Embryonic facial prominence (tissue), 1 donor: Measurements from ENCODE around the gene RBL1.
"Not testable (repeated sequence)": the region's sequence is repeated elsewhere in the genome, so short reads cannot be mapped to it uniquely, and the experiment has no call there.

Experiments
- DNase-seq: peaks from one replicate; pipeline ENCODE4 v3.0.0-alpha.2; 2016; ENCODE audit errors: extremely low spot score

Gene RBL1

DNA sequence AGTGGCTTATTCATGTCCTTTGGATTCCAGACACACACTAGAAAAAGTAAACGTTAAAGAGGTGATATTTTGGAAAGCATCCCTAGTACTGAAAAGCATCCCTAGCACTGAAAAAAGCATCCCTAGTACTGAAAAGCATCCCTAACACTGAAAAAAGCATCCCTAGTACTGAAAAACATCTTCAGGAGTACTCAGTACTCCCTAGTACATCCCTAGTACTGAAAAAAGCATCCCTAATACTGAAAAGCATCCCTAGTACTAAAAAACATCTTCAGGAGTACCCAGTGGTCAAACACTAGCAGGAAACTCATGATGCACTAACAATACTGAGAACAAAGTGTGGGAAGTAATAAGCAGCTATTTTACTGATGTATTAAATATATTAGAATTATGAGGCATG is 98.7 kb downstream of the RBL1 start:
- DNase-seq, result peak; percentile 51

DNA sequence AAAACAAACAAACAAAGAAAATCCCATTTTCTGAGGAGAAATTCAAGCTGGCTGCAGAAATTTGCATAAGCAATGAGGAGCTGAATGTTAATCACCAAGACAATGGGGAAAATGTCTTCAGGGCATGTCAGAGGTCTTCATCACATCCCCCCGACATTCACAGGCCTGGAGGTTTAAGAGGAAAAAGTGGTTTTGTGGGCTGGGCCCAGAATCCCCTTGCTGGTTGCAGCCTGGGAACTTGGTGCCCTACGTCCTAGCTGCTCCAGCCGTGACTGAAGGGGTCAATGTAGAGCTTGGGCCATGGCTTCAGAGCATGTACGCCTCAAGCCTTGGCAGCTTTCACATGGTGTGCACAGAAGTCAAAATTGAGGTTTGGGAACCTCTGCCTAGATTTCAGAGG is 101.6 kb downstream of the RBL1 start:
- DNase-seq, result not testable (repeated sequence)

DNA sequence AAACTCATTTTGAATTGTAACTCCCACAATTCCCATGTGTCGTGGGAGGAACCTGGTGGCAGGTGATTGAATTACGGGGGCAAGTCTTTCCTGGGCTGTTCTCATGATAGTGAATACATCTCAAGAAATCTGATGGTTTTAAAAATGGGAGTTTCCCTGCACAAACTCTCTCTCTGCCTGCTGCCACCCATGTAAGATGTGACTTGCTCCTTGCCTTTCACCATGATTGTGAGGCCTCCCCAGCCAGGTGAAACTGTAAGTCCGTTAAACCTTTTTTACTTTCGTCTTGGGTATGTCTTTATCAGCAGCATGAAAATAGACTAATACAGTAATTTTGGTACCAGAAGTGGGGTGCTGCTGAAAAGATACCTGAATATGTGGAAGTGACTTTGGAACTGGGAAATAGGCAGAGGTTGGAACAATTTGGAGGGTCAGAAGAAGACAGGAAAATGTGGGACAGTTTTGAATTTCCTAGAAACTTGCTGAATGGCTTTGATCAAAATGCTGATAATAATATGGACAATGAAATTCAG is 102.9 kb downstream of the RBL1 start:
- DNase-seq, result no peak

DNA sequence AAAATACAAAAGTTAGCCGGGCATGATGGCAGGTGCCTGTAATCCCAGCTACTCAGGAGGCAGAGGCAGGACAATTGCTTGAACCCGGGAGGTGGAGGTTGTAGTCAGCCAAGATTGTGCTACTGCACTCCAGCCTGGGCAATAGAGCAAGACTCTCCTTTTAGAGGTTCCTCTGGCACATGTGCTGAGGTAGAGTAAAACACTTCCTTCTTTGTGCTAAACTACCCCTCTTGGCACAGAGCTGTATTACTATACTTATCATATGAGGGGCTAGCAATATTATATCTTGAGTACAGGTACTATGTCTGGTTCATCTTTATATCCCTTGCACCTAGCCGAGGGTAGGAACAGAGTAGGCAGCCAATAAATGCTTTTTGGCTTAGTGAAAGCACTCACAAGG is 104.1 kb downstream of the RBL1 start:
- no peak for DNase-seq

DNA sequence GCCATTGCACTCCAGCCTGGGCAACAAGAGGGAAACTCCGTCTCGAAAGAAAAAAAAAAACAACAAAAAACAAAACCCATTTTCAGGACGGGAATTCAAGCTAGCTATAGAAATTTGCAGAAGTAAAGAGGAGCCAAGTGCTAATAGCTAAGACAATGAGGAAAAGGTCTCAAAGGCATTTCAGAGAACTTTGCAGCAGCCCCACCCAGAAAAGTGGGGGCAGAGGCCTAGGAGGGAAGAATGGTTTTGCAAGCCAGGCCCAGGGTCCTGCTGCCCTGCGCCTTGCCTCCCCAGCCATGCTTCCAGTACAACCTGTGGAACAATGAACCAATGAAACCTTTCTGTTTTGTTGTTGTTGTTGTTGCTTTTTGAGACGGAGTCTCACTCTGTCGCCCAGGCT is 106.0 kb downstream of the RBL1 start:
- DNase-seq, result no peak

DNA sequence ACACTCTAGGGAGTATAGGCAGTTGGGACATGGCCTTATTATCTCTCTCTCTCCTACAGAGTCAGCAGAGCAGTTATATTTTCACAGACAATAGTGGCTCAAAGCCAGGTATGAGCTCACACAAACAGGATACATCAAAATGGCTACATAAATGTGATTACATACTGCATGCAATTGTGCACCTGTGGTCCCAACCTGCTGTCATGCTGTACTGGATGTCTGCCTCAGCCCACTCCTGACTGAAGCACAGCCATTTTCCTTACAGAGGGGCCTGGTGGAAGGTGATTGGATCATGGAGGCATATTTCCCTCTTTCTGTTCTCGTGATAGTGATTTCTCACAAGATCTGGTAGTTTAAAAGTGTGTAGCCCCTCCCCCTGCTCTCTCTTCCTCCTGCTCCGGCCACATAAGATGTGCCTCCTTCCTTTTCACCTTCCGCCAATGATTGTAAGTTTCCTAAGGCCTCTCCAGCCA is 107.3 kb downstream of the RBL1 start:
- DNase-seq, result no peak

DNA sequence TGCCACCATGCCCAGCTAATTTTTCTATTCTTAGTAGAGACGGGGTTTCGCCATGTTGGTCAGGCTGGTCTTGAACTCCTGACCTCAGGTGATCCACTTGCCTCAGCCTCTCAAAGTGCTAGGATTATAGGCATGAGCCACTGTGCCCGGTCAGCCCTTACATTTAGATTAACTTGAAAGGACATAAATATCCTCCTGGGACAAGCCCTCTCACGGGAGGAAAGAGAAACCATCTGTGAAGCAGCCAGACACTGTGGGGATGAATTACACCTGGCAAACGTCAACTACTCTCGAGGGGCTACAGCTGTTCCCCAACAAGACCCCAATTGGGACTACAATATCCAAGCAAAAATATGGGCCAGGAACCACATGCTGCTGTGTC is 111.5 kb downstream of the RBL1 start:
- DNase-seq, result no peak

DNA sequence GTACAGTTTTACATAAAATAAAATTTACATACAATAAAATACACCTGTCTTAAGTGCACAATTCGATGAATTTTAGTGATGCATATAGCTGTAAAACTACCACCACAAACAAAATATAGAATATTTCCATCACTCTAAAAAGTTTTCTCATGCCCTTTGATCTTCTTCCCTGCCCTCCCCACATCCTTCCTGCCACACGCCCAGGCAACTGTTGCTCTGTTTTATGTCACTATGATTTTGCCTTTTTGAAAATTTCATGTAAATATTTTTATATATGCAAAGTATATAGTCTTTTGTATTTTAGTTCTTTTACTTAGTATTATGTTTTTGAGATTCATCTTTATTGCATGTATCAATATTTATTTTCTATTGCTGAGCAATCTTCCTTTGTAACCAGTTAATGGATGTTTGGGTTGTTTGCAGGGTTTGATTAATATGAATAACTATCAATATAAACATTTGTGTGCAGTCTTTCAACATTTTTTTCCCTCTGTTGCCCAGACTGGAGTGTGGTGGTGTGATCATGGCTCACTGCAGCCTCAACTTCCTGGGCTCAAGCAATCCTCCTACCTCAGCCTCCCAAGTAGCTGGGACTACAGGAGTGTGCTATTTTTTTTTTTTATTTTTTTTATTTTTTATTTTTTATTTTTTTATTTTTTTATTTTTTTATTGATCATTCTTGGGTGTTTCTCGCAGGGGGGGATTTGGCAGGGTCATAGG is 120.5 kb downstream of the RBL1 start:
- DNase-seq, result no peak

DNA sequence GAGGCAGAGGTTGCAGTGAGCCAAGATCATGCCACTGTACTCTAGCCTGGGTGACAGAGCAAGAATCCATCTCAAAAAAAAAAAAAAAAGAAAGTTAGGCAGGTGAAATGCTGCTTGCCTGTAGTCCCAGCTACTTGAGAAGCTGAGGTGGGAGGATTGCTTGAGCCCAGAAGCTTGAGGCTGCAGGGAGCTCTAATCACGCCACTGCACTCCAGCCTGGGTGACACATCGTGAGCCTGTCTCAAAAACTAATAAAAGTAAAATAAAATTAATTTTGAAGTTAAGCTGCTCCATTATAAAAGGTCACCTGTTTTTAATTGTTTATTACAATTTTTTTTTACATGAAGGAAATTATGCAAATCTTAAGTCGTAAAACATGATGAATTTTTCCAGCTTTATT is 121.1 kb downstream of the RBL1 start:
- no peak for DNase-seq

DNA sequence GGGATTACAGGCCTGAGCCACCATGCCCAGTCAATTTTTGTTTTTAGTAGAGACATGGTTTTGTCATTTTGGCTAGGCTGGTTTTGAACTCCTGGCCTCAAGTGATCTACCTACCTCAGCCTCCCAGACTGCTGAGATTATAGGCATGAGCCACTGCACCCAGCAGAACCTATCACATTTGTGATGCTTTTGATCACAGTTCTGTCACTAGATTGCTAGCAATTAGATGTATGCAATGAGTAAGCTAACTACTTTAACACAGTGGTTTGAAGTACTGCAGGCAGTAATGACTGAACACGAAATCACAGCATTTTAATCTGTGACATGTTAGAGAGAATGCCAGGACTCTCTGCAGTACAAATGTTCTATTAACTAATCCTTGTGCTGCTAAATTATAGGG is 124.7 kb downstream of the RBL1 start:
- DNase-seq, result no peak

DNA sequence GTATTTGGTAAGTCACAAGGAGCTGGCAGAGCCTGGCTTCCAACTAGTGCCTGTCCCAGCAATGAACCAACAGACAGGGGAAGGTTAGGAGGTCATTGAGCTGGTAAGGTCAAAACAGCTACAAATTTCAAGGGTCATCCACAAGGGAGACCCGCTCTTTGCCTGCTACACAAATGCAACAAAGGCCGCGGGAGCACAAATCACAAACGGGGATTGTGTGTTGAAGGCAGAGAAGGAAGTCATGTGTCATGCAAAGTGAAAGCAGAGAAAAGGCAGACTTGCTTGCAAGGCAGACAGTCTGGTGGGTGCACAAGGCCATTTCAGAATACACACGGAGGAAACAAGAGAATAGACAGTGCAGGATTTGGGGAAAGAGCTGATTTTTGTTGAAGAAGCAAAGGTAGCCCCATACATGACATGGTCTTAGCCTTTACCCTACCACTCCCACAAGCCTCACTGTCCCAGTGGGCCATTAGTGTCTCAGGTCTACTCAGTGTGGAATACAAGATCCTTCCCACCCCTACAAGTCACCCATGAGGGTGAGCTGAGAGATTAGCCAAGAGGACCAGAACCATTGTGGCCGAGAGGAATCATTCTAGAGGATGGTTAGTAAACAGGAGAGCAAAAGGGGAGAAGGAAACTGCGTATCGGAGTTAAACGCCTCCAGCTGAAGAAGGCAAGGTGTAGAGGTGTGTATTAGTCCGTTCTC is 126.2 kb downstream of the RBL1 start:
- no peak for DNase-seq

DNA sequence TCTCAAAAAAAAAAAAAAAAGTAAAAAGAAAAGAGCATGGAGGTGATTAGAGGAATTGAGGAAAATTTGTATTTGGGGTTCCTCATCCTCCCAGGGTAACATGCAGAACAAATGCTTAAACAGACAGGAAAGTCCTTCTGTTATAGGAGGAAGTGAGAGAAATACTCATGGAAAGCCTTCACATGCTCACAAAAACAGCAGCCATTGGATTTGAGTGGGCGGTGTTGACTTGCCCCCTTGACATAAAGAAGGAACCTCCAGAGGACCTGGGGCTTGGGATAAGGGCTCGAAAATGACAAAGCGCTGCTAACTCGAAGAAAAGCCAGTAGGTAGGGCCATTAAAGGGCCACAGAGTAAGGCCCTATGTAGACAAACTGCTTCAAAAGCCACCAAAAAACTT is 126.7 kb downstream of the RBL1 start:
- DNase-seq, result no peak

DNA sequence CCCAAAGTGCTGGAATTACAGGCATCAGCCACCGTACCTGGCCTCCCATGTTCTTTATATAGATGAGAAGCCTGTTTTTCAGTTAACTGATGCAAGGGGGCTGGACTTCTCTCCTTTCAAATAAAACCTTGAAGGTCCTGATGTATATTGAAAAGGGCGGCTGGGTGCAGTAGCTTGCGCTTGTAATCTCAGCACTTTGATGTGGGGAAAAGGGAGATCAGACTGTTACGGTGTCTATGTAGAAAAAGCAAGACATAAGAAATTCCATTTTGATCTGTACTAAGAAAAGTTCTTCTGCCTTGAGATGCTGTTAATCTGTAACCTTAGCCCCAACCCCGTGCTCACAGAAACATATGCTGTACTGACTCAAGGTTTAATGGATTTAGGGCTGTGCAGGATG is 128.2 kb downstream of the RBL1 start:
- no peak for DNase-seq

DNA sequence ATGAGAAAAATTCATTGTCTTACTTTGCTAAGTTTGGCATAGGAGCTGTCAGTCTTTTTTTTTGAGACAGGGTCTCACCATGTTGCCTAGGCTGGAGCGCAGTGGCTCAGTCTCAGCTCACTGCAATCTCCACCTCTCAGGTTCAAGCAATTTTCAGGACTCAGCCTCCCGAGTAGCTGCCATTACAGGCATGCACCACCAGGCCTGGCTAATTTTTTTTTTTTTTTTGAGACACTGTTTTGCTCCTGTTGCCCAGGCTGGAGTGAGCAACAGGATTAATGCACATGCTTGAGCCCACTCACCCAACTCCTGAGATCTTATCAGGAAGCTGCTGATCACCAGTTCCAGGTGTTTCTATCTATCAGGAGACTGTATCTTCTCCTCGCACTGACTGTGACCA is 128.8 kb downstream of the RBL1 start:
- DNase-seq, result not testable (repeated sequence)

DNA sequence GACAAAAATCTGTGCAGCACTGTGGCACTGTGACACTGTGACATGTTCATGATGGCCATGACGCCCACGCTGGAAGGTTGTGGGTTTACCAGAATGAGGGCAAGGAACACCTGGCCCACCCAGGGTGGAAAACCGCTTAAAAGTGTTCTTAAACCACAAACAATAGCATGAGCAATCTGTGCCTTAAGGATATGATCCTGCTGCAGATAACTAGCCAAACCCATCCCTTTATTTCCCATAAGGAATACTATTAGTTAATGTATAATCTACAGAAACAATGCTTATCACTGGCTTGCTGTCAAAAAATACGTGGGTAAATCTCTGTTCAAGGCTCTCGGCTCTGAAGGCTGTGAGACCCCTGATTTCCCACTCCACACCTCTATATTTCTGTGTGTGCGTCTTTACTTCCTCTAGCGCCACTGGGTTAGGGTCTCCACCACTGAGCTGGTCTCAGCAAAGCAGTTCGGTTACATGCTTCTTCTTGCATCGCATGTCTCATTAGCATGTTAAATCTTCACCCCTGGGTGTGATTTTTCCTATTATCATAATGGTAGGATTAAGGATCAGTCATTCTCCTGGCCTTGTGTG is 133.3 kb downstream of the RBL1 start:
- DNase-seq, result not testable (repeated sequence)

DNA sequence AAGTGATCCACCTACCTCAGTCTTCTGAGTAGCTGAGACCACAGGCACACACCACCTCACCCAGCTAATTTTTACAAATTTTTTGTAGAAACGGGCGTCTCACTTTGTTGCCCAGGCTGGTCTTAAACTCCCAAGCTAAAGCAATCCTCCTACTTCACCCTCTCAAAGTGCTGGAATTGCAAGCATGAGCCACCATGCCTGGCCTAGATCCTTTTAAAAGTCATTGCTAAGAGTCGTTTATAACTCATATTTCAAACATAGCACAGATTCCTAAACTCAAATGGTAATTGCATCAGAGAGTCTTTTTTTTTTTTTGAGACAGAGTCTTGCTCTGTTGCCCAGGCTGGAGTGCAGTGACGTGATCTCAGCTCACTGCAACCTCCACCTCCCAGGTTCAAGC is 136.6 kb downstream of the RBL1 start:
- no peak for DNase-seq

DNA sequence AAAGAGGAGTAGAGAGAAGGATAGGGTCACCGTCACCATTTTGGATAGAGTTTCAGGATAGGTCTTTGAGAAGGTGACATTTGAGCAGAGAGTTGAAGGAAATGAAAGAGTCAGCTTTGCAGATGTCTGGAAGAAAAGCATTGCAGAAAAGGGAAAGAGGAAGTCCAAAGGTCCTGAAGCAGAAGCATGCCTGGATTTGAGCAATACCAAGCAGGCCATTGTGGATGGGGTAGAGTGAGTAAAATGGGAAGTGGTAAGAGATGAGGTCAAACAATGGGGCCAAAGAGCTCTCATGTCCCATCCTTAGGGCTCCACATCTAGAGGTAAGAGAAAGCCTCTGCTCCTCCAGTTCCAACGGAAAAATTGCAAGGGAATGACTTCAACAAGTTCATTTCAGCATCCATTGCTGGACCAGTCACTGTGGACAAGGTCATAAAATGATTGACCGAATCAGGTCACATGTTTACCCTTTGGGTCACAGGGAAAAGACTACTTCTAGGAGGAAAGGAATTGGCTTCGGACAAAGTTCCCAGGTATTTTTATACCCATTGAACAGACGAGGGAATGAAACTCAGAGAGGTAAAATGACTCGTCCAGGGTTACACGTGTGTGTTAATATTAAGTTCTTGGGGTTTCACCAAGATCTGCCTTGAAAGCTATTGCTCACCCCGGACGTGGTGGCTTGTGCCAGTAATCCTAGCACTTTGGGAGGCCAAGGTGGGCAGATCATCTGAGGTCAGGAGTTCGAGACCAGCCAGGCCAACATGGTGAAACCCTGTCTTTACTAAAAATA is 137.7 kb downstream of the RBL1 start:
- no peak for DNase-seq

DNA sequence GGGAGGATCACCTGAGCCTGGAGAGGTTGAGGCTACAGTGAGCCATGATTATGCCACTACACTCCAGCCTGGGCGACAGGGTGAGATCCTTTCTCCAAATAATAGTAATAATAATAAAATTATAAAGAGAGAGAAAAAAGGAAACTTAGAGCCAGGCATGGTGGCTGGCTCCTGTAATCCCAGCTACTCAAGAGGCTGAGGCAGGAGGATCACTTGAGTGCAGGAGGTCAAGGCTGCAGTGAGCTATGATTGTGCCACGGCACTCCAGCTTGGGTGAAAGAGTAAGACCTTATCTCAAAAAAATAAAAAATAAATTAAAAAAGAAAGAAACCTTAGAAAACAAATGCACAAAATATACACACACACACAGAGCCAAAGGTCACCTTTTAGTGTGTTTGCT is 139.1 kb downstream of the RBL1 start:
- DNase-seq, result no peak

DNA sequence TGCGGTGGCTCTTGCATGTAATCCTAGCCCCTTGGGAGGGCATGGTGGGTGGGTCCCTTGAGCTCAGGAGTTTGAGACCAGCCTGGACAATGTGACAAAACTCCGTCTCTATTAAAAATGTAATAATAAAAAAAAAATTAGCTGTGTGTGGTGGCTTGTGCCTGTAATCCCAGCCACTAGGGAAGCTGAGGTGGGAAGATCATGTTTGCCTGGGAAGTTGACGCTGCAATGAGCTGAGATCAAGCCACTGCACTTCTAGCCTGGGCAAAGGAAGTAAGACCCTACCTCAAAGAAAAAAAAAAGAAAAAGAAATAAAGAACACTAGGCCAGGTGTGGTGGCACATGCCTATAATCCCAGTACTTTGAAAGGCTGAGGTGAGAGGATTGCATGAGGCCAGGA is 139.8 kb downstream of the RBL1 start:
- no peak for DNase-seq

DNA sequence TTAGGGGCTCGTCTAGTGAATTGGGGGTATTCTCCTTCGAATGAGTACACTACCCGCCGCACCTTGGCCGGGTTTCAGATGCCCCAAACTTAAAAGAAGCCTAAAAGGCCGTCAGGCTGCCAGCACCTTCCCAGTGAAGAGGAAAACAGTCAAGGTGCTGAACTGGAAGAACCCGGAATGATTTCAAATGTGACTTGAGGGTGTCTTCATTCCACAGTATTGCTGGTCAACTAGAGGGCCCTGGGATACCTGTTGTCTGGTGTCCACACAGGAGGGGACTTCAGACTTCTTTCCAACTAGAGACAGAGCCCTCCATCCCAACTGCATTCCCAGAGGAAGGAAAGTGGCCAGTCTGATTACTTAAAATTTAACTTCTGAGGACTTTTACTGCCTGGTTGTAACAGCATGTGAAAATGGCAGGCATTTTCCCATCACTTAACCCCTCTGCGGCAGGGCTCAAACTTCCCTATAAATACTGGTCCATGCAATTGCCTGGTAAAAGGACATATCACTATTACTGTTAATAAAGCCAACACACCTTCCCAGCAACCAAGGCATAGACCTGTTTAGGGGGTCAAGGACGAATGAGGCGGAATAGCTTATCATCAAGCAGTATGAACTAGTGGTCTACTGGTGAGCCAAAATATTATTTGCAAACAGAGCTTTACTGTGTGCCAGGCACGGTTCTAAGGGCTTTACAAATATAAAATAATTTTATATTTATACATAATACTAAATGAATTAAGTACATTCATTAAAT is 143.6 kb downstream of the RBL1 start:
- no peak for DNase-seq
